T-helper 17 cell (primary cell): ENCODE data around the gene NTN1. TPM values are rescaled to one million over a fixed set of nuclear protein-coding genes. Genes with fewer than 3 reads are reported as not detected.

Experiments
- ATAC-seq: fragments of 150-1000 bp; cut with Tn5 transposase; 2 replicates; pipeline ENCODE4 v1.10.0; 2021; ENCODE audit warnings: mild to moderate bottlenecking, moderate library complexity
- DNase-seq, 3 donors: peaks; one replicate each; pipeline versions ENCODE4 v3.0.0 to v3.0.0-alpha.2; 2020 to 2021
- H3K9me3 ChIP-seq: one replicate; pipeline ENCODE4 v1.7.0; 2013; ENCODE audit warnings: low read length, mild to moderate bottlenecking; ENCODE audit not compliant: control insufficient read depth, poor library complexity, severe bottlenecking
- H3K27ac Mint-ChIP-seq: one replicate; pipeline ENCODE4 v1.8.0; 2022; ENCODE audit warnings: mild to moderate bottlenecking, moderate library complexity, mixed read lengths
- H3K27me3 Mint-ChIP-seq: one replicate; pipeline ENCODE4 v1.8.0; 2022; ENCODE audit warnings: mixed read lengths
- H3K36me3 Mint-ChIP-seq: one replicate; pipeline ENCODE4 v1.8.0; 2022; ENCODE audit warnings: low read depth, mixed read lengths
- H3K4me1 Mint-ChIP-seq: one replicate; pipeline ENCODE4 v1.8.0; 2022; ENCODE audit warnings: mild to moderate bottlenecking, mixed read lengths
- H3K4me3 Mint-ChIP-seq: one replicate; pipeline ENCODE4 v1.8.0; 2022; ENCODE audit warnings: mild to moderate bottlenecking, moderate library complexity, mixed read lengths
- total RNA-seq, 4 donors: library from RNA in 2 of 4; stranded (reverse) in 2 of 4; gene quantifications; one replicate each; pipeline ENCODE4 v1.2.3 and lab custom pipeline; 2022 to 2026

The NTN1 gene
- total RNA-seq, 2 donors from 2014 or later, result 0.12 to 0.16 TPM

DNA sequence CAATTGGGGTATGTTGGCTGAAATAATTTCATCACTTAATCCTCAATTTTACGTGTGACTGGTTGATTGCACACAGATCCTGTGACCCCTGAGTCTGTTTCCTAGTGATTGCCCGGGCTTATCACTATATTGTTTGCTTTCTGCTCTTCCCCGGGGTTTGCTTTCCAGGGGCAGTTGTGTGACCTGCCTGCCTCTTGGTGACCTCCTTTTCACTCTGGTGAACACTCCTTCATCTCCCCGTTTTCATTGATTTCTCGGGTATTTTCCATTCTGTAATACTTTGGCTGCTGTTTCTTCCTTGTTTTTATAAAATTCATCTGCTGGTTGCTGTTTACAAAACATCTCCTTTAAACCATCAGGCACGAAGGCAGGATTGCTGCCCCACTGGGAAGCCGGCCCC, 36.0 kb downstream of the NTN1 start:
- Mint-ChIP-seq H3K4me3 (no peak overlapping the region), H3K4me1 (peaks cover 2% of the 10 kb centered on the region), H3K27me3 (peaks cover 36% of the 10 kb centered on the region), H3K36me3 (peaks cover 3% of the 10 kb centered on the region), H3K27ac (no peak overlapping the region)
- no peaks in the 10 kb centered on the region for H3K9me3 ChIP-seq
- ATAC-seq (no peak), DNase-seq (no peak)

- DNase-seq (no peak), ATAC-seq (no peak)
- H3K4me1 Mint-ChIP-seq, result peaks cover under 1% of the 10 kb centered on the region
- H3K36me3 Mint-ChIP-seq, result peaks cover 3% of the 10 kb centered on the region
- H3K9me3 ChIP-seq, result no peaks in the 10 kb centered on the region
- H3K4me3 Mint-ChIP-seq, result no peak overlapping the region
- H3K27ac Mint-ChIP-seq, result no peak overlapping the region
- peaks cover 26% of the 10 kb centered on the region for H3K27me3 Mint-ChIP-seq
Observed at GRCh38 chr17:9062399-9062902, 41.1 kb downstream of the NTN1 start.

GRCh38 chr17:9064311-9064834, 43.1 kb downstream of the NTN1 start:
- Mint-ChIP-seq H3K4me3 (no peak overlapping the region), H3K27ac (no peak overlapping the region), H3K27me3 (peaks cover 33% of the 10 kb centered on the region), H3K4me1 (peaks cover 2% of the 10 kb centered on the region), H3K36me3 (peaks cover 5% of the 10 kb centered on the region)
- DNase-seq (no peak), ATAC-seq (no peak)
- H3K9me3 ChIP-seq, result no peaks in the 10 kb centered on the region

DNA sequence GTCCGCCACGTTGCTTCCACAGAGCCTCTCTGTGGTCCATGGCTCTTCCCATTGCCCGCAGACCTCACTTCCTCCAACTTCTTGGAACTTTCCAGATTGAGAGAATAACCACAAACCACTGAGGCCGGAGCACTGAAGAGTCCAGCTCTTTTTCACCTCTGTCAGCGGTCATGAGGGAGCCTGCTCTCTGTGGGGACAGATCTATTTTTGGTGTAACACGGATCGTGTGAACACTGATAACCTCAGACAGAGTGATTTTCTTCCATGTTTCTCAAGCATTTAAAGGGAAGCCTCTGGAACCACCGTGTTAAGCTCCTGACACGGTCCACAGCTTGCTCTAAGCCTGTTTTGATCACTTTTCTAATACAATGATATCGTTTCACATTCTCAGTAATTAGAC, 49.7 kb downstream of the NTN1 start:
- Mint-ChIP-seq H3K27me3 (peaks cover 43% of the 10 kb centered on the region), H3K4me1 (peaks cover 2% of the 10 kb centered on the region), H3K27ac (no peak overlapping the region), H3K4me3 (no peak overlapping the region), H3K36me3 (peaks cover 2% of the 10 kb centered on the region)
- ATAC-seq, result no peak
- no peak for DNase-seq
- H3K9me3 ChIP-seq, result no peaks in the 10 kb centered on the region

DNA sequence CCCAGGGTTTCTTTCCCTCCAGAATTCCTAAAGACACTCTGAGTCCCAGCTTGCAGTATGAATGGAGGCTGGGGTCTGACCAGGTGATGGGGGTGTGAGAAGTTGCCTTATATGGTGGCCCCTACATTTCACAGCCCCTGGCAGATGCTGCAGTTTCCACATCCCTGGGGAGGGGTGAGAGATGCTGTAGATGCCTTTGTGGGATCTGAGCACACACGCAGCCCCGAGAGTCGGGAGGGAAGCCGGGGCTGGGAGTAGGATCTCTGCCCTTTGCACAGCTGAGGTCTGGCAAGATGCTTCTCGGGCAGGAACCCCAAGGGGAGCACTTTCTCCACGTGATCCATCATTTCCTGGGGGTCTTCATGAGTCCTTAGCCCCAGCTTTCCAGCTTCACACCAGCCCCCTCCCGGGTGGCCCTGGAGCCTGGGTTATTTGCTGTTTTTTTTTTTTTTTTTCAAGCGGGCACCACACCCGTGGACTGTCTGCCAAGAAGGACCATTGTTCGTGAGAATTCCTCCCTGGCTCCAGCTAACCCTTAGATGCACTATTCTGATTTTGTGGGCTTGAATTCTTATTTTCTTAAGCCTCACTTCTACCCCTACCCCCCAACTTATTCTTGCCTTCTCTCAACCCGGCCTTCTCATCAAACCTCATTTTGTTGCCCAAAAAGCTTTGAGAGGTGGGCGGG, 50.6 kb downstream of the NTN1 start:
- H3K9me3 ChIP-seq, result no peaks in the 10 kb centered on the region
- DNase-seq (no peak), ATAC-seq (no peak)
- Mint-ChIP-seq H3K36me3 (peaks cover 2% of the 10 kb centered on the region), H3K4me3 (no peak overlapping the region), H3K27ac (no peak overlapping the region), H3K27me3 (peaks cover 43% of the 10 kb centered on the region), H3K4me1 (peaks cover 2% of the 10 kb centered on the region)

- no peak for ATAC-seq
- Mint-ChIP-seq H3K27ac (no peak overlapping the region), H3K4me1 (no peaks in the 10 kb centered on the region), H3K27me3 (peaks cover 36% of the 10 kb centered on the region), H3K36me3 (no peaks in the 10 kb centered on the region), H3K4me3 (no peak overlapping the region)
- DNase-seq, result no peak
- no peaks in the 10 kb centered on the region for H3K9me3 ChIP-seq
Observed at GRCh38 chr17:9072696-9073339, 51.5 kb downstream of the NTN1 start.

- H3K36me3 Mint-ChIP-seq, result no peaks in the 10 kb centered on the region
- no peak overlapping the region for H3K27ac Mint-ChIP-seq
- DNase-seq (no peak), ATAC-seq (no peak)
- peaks cover 3% of the 10 kb centered on the region for H3K4me1 Mint-ChIP-seq
- no peak overlapping the region for H3K4me3 Mint-ChIP-seq
- H3K9me3 ChIP-seq, result no peaks in the 10 kb centered on the region
- H3K27me3 Mint-ChIP-seq, result peaks cover 30% of the 10 kb centered on the region
Observed at GRCh38 chr17:9074131-9074530, 52.8 kb downstream of the NTN1 start.

- DNase-seq (no peak), ATAC-seq (no peak)
- no peaks in the 10 kb centered on the region for H3K9me3 ChIP-seq
- H3K4me3 Mint-ChIP-seq, result no peak overlapping the region
- H3K27ac Mint-ChIP-seq, result no peak overlapping the region
- no peaks in the 10 kb centered on the region for H3K27me3 Mint-ChIP-seq
- no peaks in the 10 kb centered on the region for H3K36me3 Mint-ChIP-seq
- H3K4me1 Mint-ChIP-seq, result peaks cover 3% of the 10 kb centered on the region
Observed at GRCh38 chr17:9079461-9080103, 58.3 kb downstream of the NTN1 start.

DNA sequence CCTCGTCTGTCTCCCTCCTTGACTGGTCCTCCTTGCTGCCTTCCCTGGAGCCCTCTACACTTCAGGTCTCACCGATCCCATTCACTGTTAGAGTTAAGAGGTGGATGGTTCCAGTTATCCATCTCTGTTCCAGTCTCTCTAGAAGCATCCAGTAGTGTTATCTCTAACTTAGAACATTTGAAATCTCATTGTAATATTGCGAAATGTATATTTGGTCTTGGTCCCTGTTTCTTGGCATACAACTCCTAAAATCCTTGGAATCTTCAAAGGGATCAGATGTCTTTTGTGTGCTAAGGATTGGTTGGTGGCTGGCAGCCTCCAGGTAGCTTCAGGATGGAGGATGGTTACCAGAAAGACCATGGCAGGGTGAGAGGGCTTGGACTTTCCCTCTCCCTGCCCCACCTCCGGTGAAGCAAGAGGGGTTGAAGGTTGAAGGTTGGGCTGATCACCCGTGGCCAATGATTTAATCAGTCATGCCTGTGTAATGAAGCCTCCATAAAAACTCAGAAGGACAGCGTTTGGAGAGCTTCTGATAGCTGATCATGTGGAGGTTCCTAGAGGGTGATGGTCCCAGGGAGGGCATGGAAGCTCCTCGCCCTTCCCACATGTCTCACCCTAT, 59.1 kb downstream of the NTN1 start:
- no peaks in the 10 kb centered on the region for H3K27me3 Mint-ChIP-seq
- no peak for DNase-seq
- H3K9me3 ChIP-seq, result no peaks in the 10 kb centered on the region
- no peaks in the 10 kb centered on the region for H3K36me3 Mint-ChIP-seq
- peak overlapping the region; percentile 1 for H3K27ac Mint-ChIP-seq
- ATAC-seq, result no peak
- no peak overlapping the region for H3K4me3 Mint-ChIP-seq
- peaks cover 3% of the 10 kb centered on the region for H3K4me1 Mint-ChIP-seq

DNA sequence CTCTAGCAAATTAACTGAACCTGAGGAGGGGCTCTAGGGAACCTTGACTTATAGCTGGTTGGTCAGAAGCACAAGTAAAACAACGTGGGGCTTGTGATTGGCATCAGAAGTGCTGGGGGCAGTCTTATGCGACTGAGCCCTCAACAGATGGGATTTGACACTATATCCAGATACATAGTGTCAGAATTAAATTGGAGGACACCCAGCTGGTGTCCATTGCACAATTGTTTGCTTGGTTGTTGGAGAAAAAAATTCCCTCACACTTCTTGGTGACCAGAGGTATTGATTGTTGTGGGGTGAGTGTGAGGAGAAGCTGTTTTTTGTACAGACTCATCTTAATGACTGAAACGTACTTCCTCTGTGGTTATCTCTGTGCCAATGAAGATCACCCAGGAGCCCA, 59.7 kb downstream of the NTN1 start:
- DNase-seq (no peak), ATAC-seq (no peak)
- no peaks in the 10 kb centered on the region for H3K9me3 ChIP-seq
- H3K36me3 Mint-ChIP-seq, result no peaks in the 10 kb centered on the region
- no peaks in the 10 kb centered on the region for H3K27me3 Mint-ChIP-seq
- no peak overlapping the region for H3K4me3 Mint-ChIP-seq
- H3K4me1 Mint-ChIP-seq, result peaks cover 3% of the 10 kb centered on the region
- no peak overlapping the region for H3K27ac Mint-ChIP-seq

DNA sequence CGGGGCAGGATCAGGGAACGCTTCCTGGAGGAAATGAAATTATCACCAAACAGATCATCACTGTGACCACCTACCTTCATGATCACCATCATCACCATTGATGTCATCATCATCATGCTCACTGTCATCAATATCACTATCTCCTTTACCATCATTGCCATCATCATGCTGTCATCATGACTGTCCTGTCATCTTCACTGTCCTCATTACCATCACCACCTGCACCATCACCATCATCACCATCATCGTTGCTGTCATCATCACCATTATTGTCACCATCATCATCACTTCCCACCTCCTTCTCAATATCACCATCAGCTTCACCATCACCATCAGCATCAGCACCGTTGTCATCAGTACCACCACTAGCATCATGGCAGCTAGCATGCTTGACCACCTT, 65.3 kb downstream of the NTN1 start:
- no peak for ATAC-seq
- Mint-ChIP-seq H3K4me3 (no peak overlapping the region), H3K36me3 (no peaks in the 10 kb centered on the region), H3K27me3 (peaks cover 16% of the 10 kb centered on the region), H3K4me1 (peaks cover 3% of the 10 kb centered on the region), H3K27ac (no peak overlapping the region)
- no peaks in the 10 kb centered on the region for H3K9me3 ChIP-seq
- no peak for DNase-seq

GRCh38 chr17:9087921-9088320, 66.6 kb downstream of the NTN1 start:
- Mint-ChIP-seq H3K27me3 (peaks cover 16% of the 10 kb centered on the region), H3K27ac (no peak overlapping the region), H3K36me3 (no peaks in the 10 kb centered on the region), H3K4me1 (peaks cover 3% of the 10 kb centered on the region), H3K4me3 (no peak overlapping the region)
- no peaks in the 10 kb centered on the region for H3K9me3 ChIP-seq
- no peak for DNase-seq
- ATAC-seq, result no peak

DNA sequence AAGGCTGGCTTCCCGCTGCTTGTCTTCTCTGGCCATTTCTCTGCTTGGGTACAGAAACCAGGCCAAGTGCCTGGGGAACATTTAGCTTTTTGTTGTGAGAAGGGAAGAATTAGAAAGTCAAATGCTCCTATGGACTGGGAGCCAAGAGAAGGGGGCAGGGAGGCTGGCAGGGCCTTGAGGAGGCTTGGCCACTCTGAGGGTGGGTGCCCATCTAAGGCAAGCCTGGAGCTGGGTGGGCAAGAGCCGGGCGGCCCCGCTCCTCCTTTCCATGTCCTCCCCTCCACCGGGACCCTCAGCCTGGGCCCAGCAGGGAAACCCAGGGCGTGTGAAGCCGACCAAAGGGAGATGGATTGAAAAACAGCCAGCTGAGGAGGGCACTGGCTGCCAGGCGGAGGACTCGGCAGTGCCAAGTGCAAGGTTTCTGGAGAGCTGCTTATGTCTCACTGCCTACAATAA, 69.4 kb downstream of the NTN1 start:
- ATAC-seq (no peak), DNase-seq (no peak)
- Mint-ChIP-seq H3K4me1 (peaks cover 3% of the 10 kb centered on the region), H3K36me3 (no peaks in the 10 kb centered on the region), H3K4me3 (no peak overlapping the region), H3K27me3 (peaks cover 16% of the 10 kb centered on the region), H3K27ac (no peak overlapping the region)
- H3K9me3 ChIP-seq, result no peaks in the 10 kb centered on the region
